Neural progenitor cell (in vitro differentiated cells): ENCODE measurements around the gene TCF7L2.

Experiments used
- EZH2phosphoT487 ChIP-seq: fragments of 200-600 bp; sonication (generic); IDR thresholded peaks from 2 replicates; pipeline ENCODE4 v1.6.1; 2017; ENCODE audit warnings: antibody characterized with exemption
- TF ChIP-seq, protein P1 (sequence below): fragments of 200-600 bp; sonication (generic); IDR thresholded peaks from 2 replicates; pipeline ENCODE4 v1.5.1; 2017; ENCODE audit warnings: antibody characterized with exemption, mild to moderate bottlenecking

DNA sequence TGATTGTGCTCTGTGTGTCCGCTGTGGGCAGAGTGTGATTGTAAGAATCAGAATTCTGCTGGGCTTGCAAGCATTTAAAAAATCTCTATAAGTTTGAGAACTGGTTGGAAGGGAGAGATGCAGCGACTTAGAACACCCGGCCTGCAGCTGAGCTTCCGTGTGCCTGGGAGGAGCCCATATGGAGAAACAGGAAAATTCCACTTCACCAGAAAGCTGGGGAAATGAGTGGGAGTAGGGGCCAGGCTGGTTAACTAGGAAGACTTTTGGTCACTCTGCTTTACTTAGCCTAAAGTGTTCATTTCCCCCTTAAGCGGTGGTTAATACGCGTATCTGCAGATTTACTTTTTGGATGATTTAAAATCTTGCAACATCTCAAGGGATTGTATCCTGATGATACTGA lies 72.2 kb downstream of the TCF7L2 start:
- TF ChIP-seq, protein P1, sequence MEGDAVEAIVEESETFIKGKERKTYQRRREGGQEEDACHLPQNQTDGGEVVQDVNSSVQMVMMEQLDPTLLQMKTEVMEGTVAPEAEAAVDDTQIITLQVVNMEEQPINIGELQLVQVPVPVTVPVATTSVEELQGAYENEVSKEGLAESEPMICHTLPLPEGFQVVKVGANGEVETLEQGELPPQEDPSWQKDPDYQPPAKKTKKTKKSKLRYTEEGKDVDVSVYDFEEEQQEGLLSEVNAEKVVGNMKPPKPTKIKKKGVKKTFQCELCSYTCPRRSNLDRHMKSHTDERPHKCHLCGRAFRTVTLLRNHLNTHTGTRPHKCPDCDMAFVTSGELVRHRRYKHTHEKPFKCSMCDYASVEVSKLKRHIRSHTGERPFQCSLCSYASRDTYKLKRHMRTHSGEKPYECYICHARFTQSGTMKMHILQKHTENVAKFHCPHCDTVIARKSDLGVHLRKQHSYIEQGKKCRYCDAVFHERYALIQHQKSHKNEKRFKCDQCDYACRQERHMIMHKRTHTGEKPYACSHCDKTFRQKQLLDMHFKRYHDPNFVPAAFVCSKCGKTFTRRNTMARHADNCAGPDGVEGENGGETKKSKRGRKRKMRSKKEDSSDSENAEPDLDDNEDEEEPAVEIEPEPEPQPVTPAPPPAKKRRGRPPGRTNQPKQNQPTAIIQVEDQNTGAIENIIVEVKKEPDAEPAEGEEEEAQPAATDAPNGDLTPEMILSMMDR = no peak
- TF ChIP-seq EZH2phosphoT487 = no peak
